CD4-positive, alpha-beta T cell (primary cell): ENCODE results near the gene SMARCC2. TPM values are rescaled to one million over a fixed set of nuclear protein-coding genes. Genes with fewer than 3 reads are reported as not detected.

Source experiments
- ATAC-seq: fragments of 200-7000 bp; cut with Tn5 transposase; one replicate; pipeline ENCODE4 v1.10.0; 2022; ENCODE audit warnings: mild to moderate bottlenecking; ENCODE audit not compliant: poor library complexity
- CTCF ChIA-PET: fragments of 350-600 bp; sonication (Branson Sonifier 250); formaldehyde crosslinking; loops from one replicate; lab custom pipeline; 2021; ENCODE audit warnings: antibody characterized with exemption, inconsistent platforms; lab: Charles Lee
- POLR2A ChIA-PET: fragments of 350-600 bp; sonication (Branson Sonifier 250); formaldehyde crosslinking; loops from one replicate; lab custom pipeline; 2021; ENCODE audit warnings: antibody characterized with exemption, inconsistent platforms; lab: Charles Lee
- DNase-seq, 14 experiments: peaks; one replicate each; pipeline ENCODE4 v3.0.0-alpha.2; 2013 to 2020; ENCODE audit warnings: mixed read lengths in 2 of 14
- H3K27ac ChIP-seq, 2 donors: one replicate each; pipeline versions ENCODE4 v1.5.1 to v1.7.0; 2013; ENCODE audit warnings: low read length in 2 of 2, low read depth in 1 of 2, mild to moderate bottlenecking in 1 of 2
- H3K27me3 ChIP-seq, 2 experiments: 1 replicate in 1 of 2; 2 replicates in 1 of 2; pipeline versions ENCODE4 v1.6.1 to v1.7.0; 2013; ENCODE audit warnings: low read length in 2 of 2, control low read depth in 1 of 2, mild to moderate bottlenecking in 1 of 2, moderate library complexity in 1 of 2; ENCODE audit not compliant: insufficient read depth in 2 of 2, control insufficient read depth in 1 of 2
- H3K36me3 ChIP-seq: one replicate; pipeline ENCODE4 v1.6.1; 2013; ENCODE audit warnings: low read length, control low read depth; ENCODE audit not compliant: insufficient read depth
- H3K4me1 ChIP-seq: one replicate; pipeline ENCODE4 v1.6.1; 2013; ENCODE audit warnings: low read length, control low read depth; ENCODE audit not compliant: insufficient read depth
- H3K4me3 ChIP-seq: one replicate; pipeline ENCODE4 v1.5.1; 2013; ENCODE audit warnings: mild to moderate bottlenecking, low read length, moderate library complexity
- H3K9me3 ChIP-seq, 2 experiments: 1 replicate in 1 of 2; 2 replicates in 1 of 2; pipeline versions ENCODE4 v1.6.1 to v1.7.0; 2013; ENCODE audit warnings: low read length in 2 of 2, mild to moderate bottlenecking in 2 of 2, control low read depth in 1 of 2, moderate library complexity in 1 of 2; ENCODE audit not compliant: control insufficient read depth in 1 of 2, insufficient read depth in 1 of 2
- H3K27ac Mint-ChIP-seq: one replicate; pipeline ENCODE4 v1.8.0; 2020; ENCODE audit warnings: mixed read lengths
- H3K27me3 Mint-ChIP-seq: one replicate; pipeline ENCODE4 v1.8.0; 2021; ENCODE audit warnings: mixed read lengths
- H3K36me3 Mint-ChIP-seq: one replicate; pipeline ENCODE4 v1.8.0; 2021; ENCODE audit warnings: low read depth, mixed read lengths
- H3K4me1 Mint-ChIP-seq: one replicate; pipeline ENCODE4 v1.8.0; 2021; ENCODE audit warnings: low read depth, mixed read lengths
- H3K4me3 Mint-ChIP-seq: one replicate; pipeline ENCODE4 v1.8.0; 2020; ENCODE audit warnings: mild to moderate bottlenecking, mixed read lengths
- H3K9me3 Mint-ChIP-seq: one replicate; pipeline ENCODE4 v1.8.0; 2020; ENCODE audit warnings: mixed read lengths
- CTCF ChIP-seq: fragments of 200-600 bp; IDR thresholded peaks from one replicate; pipeline ENCODE4 v1.8.0; 2022; ENCODE audit warnings: antibody characterized with exemption, mild to moderate bottlenecking
- intact Hi-C, 2 experiments: fragments of 100-400 bp; cut with DNase I in 1 of 2; cut with micrococcal nuclease in 1 of 2; formaldehyde crosslinking; loops; one replicate each; pipeline versions ENCODE4 v1.15.1 to v1.9.0; 2023 to 2025; cut with DNase I, micrococcal nuclease
- total RNA-seq, 174 experiments: library from RNA in 2 of 174; stranded (reverse) in 2 of 174; gene quantifications; one replicate each; pipeline ENCODE4 v1.2.3 and lab custom pipeline; 2021 to 2026

SMARCC2 gene
- total RNA-seq, 2 experiments from 2014 or later: 104 to 109 TPM

DNA sequence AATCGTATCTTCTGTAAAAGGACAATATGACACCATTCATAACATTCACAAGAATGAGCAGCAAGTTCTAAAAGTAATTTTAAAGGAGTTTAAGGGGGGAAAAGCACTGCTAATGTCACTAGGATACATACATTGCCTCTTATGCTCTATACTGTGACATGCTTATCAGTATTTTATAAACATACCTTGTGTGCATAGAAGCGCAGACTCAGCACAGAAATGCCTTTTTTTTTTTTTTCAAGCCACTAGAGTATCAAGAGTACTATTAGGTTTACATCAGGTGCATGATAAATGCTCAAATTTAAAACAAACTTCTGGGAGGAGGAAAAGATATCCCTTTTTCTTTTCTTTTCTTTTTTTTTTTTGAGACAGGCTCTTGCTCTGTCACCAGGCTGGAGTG is 13.6 kb upstream of the SMARCC2 start:
- Mint-ChIP-seq H3K27me3 (no peaks in the 10 kb centered on the region), H3K9me3 (no peaks in the 10 kb centered on the region), H3K4me3 (no peak overlapping the region), H3K27ac (peak overlapping the region; percentile 11), H3K4me1 (peaks cover 10% of the 10 kb centered on the region), H3K36me3 (peaks cover 37% of the 10 kb centered on the region)
- no peaks in the 10 kb centered on the region for H3K27me3 ChIP-seq
- no peaks in the 10 kb centered on the region for H3K9me3 ChIP-seq
- peaks cover 34% of the 10 kb centered on the region for H3K36me3 ChIP-seq
- no peak for TF ChIP-seq CTCF
- intact Hi-C loops: no loop called here
- no peak overlapping the region for H3K27ac ChIP-seq
- ChIA-PET POLR2A (interaction anchor here (1.3 kb wide), 1 partner anchor 85 kb away, joined by 3 read pairs; the partner anchor contains the start of gene ZC3H10), CTCF (interaction anchor here (1.2 kb wide), 1 partner anchor 13 kb away, joined by 5 read pairs; the partner anchor contains the start of gene SMARCC2)
- ATAC-seq (no peak), DNase-seq (no peak)
- H3K4me3 ChIP-seq: no peak overlapping the region
- no peaks in the 10 kb centered on the region for H3K4me1 ChIP-seq

DNA sequence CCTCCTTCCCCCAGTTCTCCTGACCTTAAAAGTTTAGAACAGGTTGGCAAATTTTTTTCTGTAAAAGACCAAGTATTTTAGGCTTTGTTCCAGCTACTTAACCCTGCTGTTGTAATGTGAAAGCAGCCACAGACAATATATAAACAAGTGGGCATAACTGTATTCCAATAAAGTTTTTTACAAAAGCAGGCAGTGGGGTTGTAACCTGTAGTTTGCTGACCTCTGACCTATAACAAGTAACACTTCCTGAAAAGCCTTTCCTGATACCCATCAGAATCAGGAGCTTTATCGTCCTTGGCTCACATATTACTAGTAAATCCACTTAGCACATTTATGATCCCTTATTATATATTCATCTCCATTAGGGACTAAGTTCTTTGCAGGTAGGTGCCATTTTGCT is 13.1 kb upstream of the SMARCC2 start:
- Mint-ChIP-seq H3K27ac (peak overlapping the region; percentile 11), H3K27me3 (no peaks in the 10 kb centered on the region), H3K9me3 (no peaks in the 10 kb centered on the region), H3K4me1 (peaks cover 10% of the 10 kb centered on the region), H3K36me3 (peaks cover 32% of the 10 kb centered on the region), H3K4me3 (no peak overlapping the region)
- no peak for TF ChIP-seq CTCF
- intact Hi-C loops: no loop called here
- H3K4me1 ChIP-seq: no peaks in the 10 kb centered on the region
- POLR2A ChIA-PET: interaction anchor here (0.6 to 1.5 kb wide), 3 partner anchors 19 to 84 kb away, joined by 3 to 5 read pairs (median 5); partner anchors contain the start of genes RNF41 and ZC3H10
- H3K27ac ChIP-seq: no peak overlapping the region
- DNase-seq (no peak), ATAC-seq (no peak)
- CTCF ChIA-PET: interaction anchor here (1.2 kb wide), 1 partner anchor 13 kb away, joined by 5 read pairs; the partner anchor contains the start of gene SMARCC2
- no peak overlapping the region for H3K4me3 ChIP-seq
- H3K36me3 ChIP-seq: peaks cover 30% of the 10 kb centered on the region
- H3K9me3 ChIP-seq: no peaks in the 10 kb centered on the region
- no peaks in the 10 kb centered on the region for H3K27me3 ChIP-seq

DNA sequence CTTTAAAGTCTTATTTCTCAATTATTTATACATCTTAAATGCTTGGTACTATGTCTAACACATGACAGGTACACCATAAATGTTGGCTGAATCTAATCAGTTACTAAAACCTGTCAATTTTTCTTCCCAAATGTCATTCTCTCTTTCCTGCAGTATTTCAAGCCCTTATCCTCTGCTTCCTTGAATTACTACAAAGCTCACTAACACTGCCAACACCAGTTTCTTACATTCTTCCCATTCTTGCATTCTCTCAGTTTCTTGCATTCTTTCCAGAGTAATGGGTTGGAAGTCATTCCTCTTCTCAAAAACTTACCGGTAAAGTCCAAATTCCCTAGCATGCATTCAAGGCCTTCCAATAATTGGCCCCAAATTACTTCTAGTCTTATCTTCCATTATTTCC is 9.6 kb upstream of the SMARCC2 start:
- no peak for ATAC-seq
- POLR2A ChIA-PET: interaction anchor here (1.6 kb wide), 1 partner anchor 23 kb away, joined by 5 read pairs; the partner anchor contains the start of gene RNF41

More for the DNA sequence above, 9.6 kb upstream of the SMARCC2 start:
- Mint-ChIP-seq H3K27ac (no peak overlapping the region), H3K27me3 (no peaks in the 10 kb centered on the region), H3K36me3 (no peaks in the 10 kb centered on the region), H3K4me1 (peaks cover 10% of the 10 kb centered on the region), H3K9me3 (no peaks in the 10 kb centered on the region), H3K4me3 (no peak overlapping the region)
- CTCF ChIA-PET: no interaction called here
- H3K27ac ChIP-seq: no peak overlapping the region
- no peak overlapping the region for H3K4me3 ChIP-seq
- H3K27me3 ChIP-seq: no peaks in the 10 kb centered on the region
- H3K9me3 ChIP-seq: no peaks in the 10 kb centered on the region
- H3K36me3 ChIP-seq: no peaks in the 10 kb centered on the region
- no peak for DNase-seq
- intact Hi-C loops: no loop called here
- no peak for TF ChIP-seq CTCF
- H3K4me1 ChIP-seq: no peaks in the 10 kb centered on the region
